Globus pallidus (tissue), 1 donor: ENCODE data around the gene PEAK3.

Experiments
- DNase-seq: peaks from one replicate; pipeline ENCODE4 v3.0.0-alpha.2; 2015; ENCODE audit warnings: low spot score

The PEAK3 gene

GRCh38 chr19:2236314-2237050, 45.5 kb downstream of the PEAK3 start, which contains the start of the genes PLEKHJ1 and SF3A2:
TSS of gene PLEKHJ1 (minus strand) at chr19:2236329. CDS start at chr19:2236248, 81 bp downstream.
TSS of gene SF3A2 (plus strand) at chr19:2236824. CDS start at chr19:2243419, 6,595 bp downstream.
- peak; percentile 95 for DNase-seq

DNA sequence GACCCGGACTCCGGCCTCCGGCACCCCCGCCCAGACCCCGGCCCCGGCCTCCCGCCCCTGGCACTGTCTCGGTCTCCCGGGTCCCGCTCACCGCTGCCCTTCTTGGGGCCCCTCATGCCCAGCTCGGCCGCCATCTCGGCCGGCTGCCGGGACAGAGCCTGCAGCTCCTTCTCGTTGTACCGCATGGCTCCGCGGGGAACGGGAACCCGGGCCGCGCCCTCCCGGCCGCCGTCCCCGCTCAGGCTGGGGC, 46.0 kb downstream of the PEAK3 start:
- DNase-seq, result no peak

DNA sequence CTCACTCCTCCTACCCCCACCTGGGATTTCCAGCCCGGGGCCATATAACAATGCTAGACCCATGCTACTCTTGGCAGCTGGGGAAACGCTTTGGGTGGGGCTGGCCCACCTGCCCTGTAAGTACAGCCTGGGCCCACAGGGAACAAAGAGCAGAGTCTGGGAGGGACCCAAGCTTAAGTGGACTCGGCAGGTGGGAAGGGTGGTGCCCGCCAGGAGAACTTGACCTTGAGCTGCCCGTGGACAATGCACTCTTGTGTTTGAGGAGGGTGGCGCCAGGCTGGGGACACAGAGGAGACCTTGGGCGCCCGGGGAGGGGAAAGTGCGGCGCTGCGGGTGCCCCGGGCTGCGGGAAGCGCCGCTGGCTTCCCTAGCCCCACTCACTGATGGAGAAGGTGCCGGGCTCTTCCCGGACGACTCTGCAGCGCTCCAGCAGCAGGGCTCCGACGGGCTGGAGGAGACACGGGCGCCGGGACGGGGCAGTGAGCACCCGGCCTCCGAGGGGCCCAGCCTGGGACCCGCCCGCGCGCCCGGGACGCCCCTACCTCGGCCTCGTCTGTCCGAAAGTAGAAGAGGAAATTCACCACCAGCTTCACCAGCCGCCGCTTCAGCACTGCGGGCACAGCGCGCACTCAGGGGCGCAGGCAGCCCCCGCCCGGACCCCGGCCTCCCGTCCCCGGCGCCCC, 46.5 kb downstream of the PEAK3 start:
- DNase-seq, result no peak

DNA sequence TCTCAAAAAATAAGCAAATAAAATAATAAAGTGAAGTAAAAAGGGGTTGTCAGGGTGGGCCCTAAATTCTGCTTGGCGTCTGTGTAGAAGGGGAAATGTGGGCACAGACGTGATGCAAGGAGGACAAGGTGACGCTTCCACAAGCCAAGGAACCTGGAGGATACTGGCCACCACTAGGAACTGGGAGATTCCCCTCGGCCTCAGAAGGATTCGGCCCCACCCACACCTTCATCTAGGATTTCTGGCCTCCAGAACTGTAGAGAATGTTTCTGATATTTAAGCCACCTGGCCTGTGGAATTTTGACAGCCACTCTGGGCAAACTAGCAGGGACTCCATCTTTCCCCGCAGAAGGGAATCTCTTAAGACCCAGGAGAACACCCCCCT, 47.0 kb downstream of the PEAK3 start:
- no peak for DNase-seq

DNA sequence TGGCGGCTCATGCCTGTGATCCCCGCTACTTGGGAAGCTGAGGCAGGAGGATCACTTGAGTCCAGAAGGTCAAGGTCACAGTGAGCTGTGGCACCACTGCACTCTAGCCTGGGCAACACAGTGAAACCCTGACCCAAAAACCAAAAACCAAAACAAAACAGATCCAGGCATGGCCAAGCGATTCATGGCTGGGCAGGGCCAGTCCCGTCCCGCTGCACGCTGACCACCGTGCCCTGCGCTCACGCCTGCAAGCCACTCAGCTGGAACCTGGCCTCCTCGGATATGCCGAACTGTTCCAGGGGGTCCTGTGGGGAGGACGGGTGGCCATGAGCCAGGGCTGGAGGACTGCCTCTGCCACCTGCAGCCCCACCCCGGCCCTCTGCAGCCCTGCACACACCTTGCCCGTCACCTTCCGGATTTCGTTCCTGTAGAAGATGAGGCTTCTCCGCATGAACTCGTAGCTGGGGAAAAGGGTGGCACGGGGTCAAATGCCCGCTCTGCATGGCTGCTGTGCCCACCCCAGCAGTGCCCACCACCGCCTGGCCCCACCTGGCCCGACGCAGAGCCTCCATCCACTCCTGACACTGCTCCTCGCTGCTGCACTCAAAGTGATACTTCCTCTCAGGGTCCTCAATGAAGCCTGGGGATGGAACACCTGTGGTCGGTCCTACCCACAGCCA, 48.2 kb downstream of the PEAK3 start:
- no peak for DNase-seq

- no peak for DNase-seq
These were observed 49.5 kb downstream of the PEAK3 start for GRCh38 chr19:2232286-2233151.

- DNase-seq, result no peak
These were observed 50.3 kb downstream of the PEAK3 start for GRCh38 chr19:2231621-2232221.

DNA sequence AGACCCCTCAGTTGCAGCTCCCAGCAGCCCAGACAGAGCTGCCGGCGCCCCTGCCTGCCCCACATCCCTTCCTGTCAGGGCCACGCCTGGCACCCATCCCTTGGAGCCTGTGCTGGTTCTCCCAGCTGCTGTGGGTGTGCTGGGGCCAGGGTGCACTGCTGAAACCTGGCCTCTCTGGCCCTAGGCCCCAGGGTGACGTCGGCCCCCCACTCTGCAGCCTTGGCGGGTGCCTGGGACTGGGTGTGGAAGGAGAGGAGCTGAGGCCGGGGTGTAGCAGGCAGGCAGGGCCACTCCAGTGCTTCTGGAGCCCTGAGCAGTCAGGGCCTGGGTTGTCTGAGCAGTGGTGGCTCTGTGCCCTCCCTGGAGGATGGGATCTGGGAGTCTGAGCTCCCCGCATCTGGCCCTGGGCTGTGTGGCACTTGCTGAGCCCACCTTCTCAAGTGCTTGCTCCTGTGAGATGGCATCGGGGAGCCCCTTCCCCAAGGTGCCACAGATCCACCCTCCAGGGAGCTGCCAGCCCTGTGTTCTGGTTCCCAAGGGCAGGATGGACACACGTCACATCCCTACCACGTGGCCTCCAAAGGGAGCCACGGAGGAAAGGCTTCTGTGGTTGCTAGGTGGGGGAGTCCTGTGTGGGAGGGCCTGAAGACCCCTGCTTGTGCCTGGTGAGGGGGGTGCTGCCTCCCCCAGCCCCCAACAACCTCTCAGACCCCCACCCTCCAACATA, 51.0 kb downstream of the PEAK3 start:
- no peak for DNase-seq

DNA sequence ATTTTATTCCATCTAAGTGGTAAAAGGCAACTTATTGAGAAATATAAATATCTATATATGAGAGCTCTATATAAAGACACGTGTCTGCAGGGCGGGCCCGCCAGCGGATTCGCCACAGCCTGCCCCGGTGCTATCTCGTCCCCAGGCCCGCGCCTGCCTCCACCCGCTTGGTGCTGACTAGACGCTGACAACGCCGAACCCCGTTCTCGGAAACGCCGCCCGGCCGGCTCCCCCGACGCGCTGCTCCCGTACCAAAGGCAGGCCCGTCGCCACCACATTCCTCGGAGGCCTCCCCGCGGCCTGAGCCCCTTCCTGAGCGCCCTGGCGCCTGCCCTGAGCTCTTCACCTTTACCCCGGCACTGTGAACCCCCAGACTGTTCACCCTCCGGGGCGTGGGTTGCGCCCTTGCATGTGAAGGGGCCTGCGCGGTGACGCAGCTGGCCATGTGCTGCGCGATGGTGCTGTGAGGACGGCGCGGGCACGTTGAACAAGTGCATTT, 51.9 kb downstream of the PEAK3 start:
- DNase-seq, result no peak

- no peak for DNase-seq
These were observed 52.6 kb downstream of the PEAK3 start for GRCh38 chr19:2229103-2230032.

DNA sequence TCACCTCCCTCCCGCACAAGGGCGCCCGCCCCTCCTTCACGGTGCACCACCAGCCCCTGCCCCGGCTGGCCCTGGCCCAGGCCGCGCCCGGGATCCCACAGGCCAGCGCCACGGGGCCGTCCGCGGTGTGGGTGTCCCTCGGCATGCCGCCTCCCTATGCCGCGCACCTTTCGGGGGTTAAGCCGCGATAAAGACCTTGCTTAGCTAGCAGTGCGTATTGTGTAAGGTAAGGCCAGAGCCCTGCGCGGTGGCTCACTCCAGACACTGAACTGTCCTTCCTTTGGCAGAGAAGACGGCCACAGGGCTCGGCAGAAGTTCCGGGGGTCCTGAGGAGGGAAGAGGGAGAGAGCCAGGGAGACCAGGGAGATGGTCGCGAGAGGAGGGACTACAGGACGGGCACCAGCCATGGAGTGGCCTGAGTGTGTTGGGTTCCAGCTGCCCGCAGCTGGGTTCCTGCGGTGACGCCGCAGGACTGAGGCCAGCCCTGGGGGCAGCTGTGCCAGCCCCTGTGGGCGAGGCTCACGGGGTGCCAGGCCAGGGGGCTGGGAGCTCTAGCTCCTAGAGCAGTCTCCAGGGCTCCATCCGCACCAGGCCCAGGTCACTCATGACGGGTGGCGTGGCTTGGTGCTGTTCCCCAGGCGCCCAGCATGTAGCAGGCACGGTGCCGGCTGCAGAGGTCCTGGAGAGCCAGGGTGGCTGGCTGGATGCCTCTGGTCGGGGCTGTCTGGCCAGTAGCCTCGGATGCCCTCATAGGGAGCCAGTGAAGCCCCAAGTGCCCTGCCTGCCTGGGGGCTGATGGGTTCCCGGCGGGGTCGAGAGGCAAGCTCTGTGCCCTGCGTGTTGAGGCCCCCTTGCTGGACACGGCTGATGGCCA, 53.6 kb downstream of the PEAK3 start:
- DNase-seq, result no peak

GRCh38 chr19:2227415-2228156, 54.4 kb downstream of the PEAK3 start:
- peak; percentile 19 for DNase-seq

DNA sequence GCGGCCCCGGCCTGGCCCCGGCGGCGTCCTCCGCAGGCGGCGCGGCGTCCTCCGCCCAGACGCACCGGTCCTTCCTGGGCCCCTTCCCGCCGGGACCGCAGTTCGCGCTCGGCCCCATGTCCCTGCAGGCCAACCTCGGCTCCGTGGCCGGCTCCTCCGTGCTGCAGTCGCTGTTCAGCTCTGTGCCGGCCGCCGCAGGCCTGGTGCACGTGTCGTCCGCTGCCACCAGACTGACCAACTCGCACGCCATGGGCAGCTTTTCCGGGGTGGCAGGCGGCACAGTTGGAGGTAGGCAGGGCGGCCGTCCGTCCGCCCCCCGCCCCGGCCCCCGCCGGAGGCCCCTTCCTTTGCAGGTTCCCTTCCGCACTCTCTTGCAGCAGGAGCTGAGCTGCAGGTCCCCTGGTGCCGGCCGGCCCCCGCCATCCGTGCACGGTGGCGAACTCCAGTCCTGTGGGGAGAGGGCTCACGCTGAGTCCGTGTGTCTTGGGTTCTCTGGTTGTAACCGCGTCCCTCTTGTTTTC, 55.1 kb downstream of the PEAK3 start:
- no peak for DNase-seq

GRCh38 chr19:2226051-2226839, 55.7 kb downstream of the PEAK3 start:
- DNase-seq, result no peak

DNA sequence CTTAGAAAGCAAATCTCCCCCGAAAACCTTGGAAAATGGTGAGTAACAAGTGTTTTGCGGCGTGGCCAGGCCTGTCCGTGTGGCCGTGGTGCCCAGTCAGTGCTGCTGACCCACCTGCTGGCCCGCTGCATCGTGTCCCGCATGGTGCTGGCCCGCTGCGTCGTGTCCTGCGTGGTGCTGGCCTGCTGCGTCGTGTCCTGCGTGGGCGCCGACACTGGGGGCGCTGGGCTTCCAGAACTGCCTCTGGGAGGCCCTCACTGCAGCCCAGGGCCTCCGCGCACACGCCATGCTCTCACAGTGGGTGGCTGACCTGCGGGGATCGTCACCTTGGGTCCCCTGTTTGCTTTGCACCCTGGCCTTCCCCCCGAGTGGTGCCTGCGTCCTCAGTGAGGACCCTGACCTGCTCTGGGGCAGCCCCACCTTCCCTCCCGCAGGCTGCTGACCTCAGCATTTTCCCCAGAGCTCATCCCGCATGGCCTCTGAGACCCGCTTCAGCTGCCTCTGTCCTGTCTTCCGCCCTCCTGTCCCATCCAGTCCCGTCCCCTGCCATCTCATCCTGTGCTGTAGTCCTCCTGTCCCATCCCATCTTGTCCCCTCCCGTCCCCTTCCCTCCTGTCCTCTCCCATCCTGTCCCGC, 56.4 kb downstream of the PEAK3 start:
- no peak for DNase-seq

GRCh38 chr19:2224754-2225349, 57.1 kb downstream of the PEAK3 start:
- no peak for DNase-seq
